ENCODE results near the gene DPEP2.
"Not testable (repeated sequence)": the region's sequence is repeated elsewhere in the genome, so short reads cannot be mapped to it uniquely, and the experiment has no call there.

Gene DPEP2

GRCh38 chr16:68037841-68038597 lies 38.7 kb upstream of the DPEP2 start:
- Histone ChIP-seq H4K5ac (ENCODE audit: low read length) (no peak overlapping the region), H3K27me3 (ENCODE audit: insufficient read depth, low read length, poor library complexity) (no peaks in the 10 kb centered on the region), H3K4ac (ENCODE audit: low read depth, low read length) (no peak overlapping the region), H4K8ac (ENCODE audit: low read depth, low read length) (no peak overlapping the region), H3K36me3 (ENCODE audit: control insufficient read depth, insufficient read depth, low read length) (no peaks in the 10 kb centered on the region), H3K79me2 (ENCODE audit: control insufficient read depth, insufficient read depth, low read length) (no peaks in the 10 kb centered on the region), H3K56ac (ENCODE audit: low read length) (no peak overlapping the region), H2BK120ac (ENCODE audit: low read depth, low read length) (no peak overlapping the region), H3K27ac (ENCODE audit: low read depth, low read length) (no peak overlapping the region), H2BK15ac (replicated peaks; ENCODE audit: low read depth) (no peak overlapping the region), H3K4me1 (ENCODE audit: control insufficient read depth, low read depth, low read length) (no peaks in the 10 kb centered on the region), H2BK5ac (ENCODE audit: low read length) (no peak overlapping the region), H3K4me2 (ENCODE audit: low read length) (no peak overlapping the region), H3K9ac (ENCODE audit: low read length) (no peak overlapping the region), H3K79me1 (ENCODE audit: low read length) (no peaks in the 10 kb centered on the region), H3K18ac (ENCODE audit: low read length) (no peak overlapping the region), H3K23ac (ENCODE audit: low read length) (no peak overlapping the region), H3K4me3 (ENCODE audit: low read length) (no peak overlapping the region), H2AK5ac (ENCODE audit: low read length) (no peak overlapping the region)
- no peak for DNase-seq
- no CpG with 5 or more reads among the region's 9 CpGs for WGBS (ENCODE audit: extremely low coverage, insufficient coverage, low lambda C conversion rate)

- WGBS (ENCODE audit: extremely low coverage, insufficient coverage, low lambda C conversion rate) = no CpG with 5 or more reads among the region's 2 CpGs
- Histone ChIP-seq H3K4me3 (ENCODE audit: low read length) (no peak overlapping the region), H3K9ac (ENCODE audit: low read length) (no peak overlapping the region), H2BK5ac (ENCODE audit: low read length) (no peak overlapping the region), H3K27me3 (ENCODE audit: insufficient read depth, low read length, poor library complexity) (no peaks in the 10 kb centered on the region), H3K4me1 (ENCODE audit: control insufficient read depth, low read depth, low read length) (no peaks in the 10 kb centered on the region), H2BK15ac (replicated peaks; ENCODE audit: low read depth) (no peak overlapping the region), H2AK5ac (ENCODE audit: low read length) (no peak overlapping the region), H2BK120ac (ENCODE audit: low read depth, low read length) (no peak overlapping the region), H3K4me2 (ENCODE audit: low read length) (no peak overlapping the region), H3K56ac (ENCODE audit: low read length) (no peak overlapping the region), H4K5ac (ENCODE audit: low read length) (no peak overlapping the region), H3K79me1 (ENCODE audit: low read length) (no peaks in the 10 kb centered on the region), H3K18ac (ENCODE audit: low read length) (no peak overlapping the region), H3K4ac (ENCODE audit: low read depth, low read length) (no peak overlapping the region), H3K79me2 (ENCODE audit: control insufficient read depth, insufficient read depth, low read length) (no peaks in the 10 kb centered on the region), H3K36me3 (ENCODE audit: control insufficient read depth, insufficient read depth, low read length) (no peaks in the 10 kb centered on the region), H4K8ac (ENCODE audit: low read depth, low read length) (no peak overlapping the region), H3K27ac (ENCODE audit: low read depth, low read length) (no peak overlapping the region), H3K23ac (ENCODE audit: low read length) (no peak overlapping the region)
- no peak for DNase-seq
Measured at GRCh38 chr16:68035227-68035626, 35.9 kb upstream of the DPEP2 start.

- H3K4ac ChIP-seq (ENCODE audit: low read depth, low read length) = no peak overlapping the region
- no peak overlapping the region for H3K23ac ChIP-seq (ENCODE audit: low read length)
- H3K4me3 ChIP-seq (ENCODE audit: low read length) = no peak overlapping the region
- H3K4me1 ChIP-seq (ENCODE audit: control insufficient read depth, low read depth, low read length) = no peaks in the 10 kb centered on the region
- H3K4me2 ChIP-seq (ENCODE audit: low read length) = no peak overlapping the region
- no peak overlapping the region for H3K18ac ChIP-seq (ENCODE audit: low read length)
- no peak overlapping the region for H2BK15ac ChIP-seq (replicated peaks; ENCODE audit: low read depth)
- no peak overlapping the region for H3K56ac ChIP-seq (ENCODE audit: low read length)
- H2BK120ac ChIP-seq (ENCODE audit: low read depth, low read length) = no peak overlapping the region
- no peaks in the 10 kb centered on the region for H3K79me2 ChIP-seq (ENCODE audit: control insufficient read depth, insufficient read depth, low read length)
- H2BK5ac ChIP-seq (ENCODE audit: low read length) = no peak overlapping the region
- H4K8ac ChIP-seq (ENCODE audit: low read depth, low read length) = no peak overlapping the region
- H3K27ac ChIP-seq (ENCODE audit: low read depth, low read length) = no peak overlapping the region
- H3K27me3 ChIP-seq (ENCODE audit: insufficient read depth, low read length, poor library complexity) = no peaks in the 10 kb centered on the region
- no peaks in the 10 kb centered on the region for H3K36me3 ChIP-seq (ENCODE audit: control insufficient read depth, insufficient read depth, low read length)
- no CpG with 5 or more reads among the region's 2 CpGs for WGBS (ENCODE audit: extremely low coverage, insufficient coverage, low lambda C conversion rate)
- DNase-seq = no peak
- H3K79me1 ChIP-seq (ENCODE audit: low read length) = no peaks in the 10 kb centered on the region
- H2AK5ac ChIP-seq (ENCODE audit: low read length) = no peak overlapping the region
- H4K5ac ChIP-seq (ENCODE audit: low read length) = no peak overlapping the region
- no peak overlapping the region for H3K9ac ChIP-seq (ENCODE audit: low read length)
Measured at GRCh38 chr16:68033101-68033500, 33.8 kb upstream of the DPEP2 start.

GRCh38 chr16:68031951-68032350 lies 32.7 kb upstream of the DPEP2 start:
- H3K23ac ChIP-seq (ENCODE audit: low read length) = no peak overlapping the region
- H3K4ac ChIP-seq (ENCODE audit: low read depth, low read length) = no peak overlapping the region
- DNase-seq = no peak
- H4K5ac ChIP-seq (ENCODE audit: low read length) = no peak overlapping the region
- H3K18ac ChIP-seq (ENCODE audit: low read length) = no peak overlapping the region
- H3K36me3 ChIP-seq (ENCODE audit: control insufficient read depth, insufficient read depth, low read length) = no peaks in the 10 kb centered on the region
- no peaks in the 10 kb centered on the region for H3K79me2 ChIP-seq (ENCODE audit: control insufficient read depth, insufficient read depth, low read length)
- no peak overlapping the region for H3K27ac ChIP-seq (ENCODE audit: low read depth, low read length)
- no peak overlapping the region for H2BK15ac ChIP-seq (replicated peaks; ENCODE audit: low read depth)
- WGBS (ENCODE audit: extremely low coverage, insufficient coverage, low lambda C conversion rate) = no CpG with 5 or more reads among the region's 2 CpGs
- H3K56ac ChIP-seq (ENCODE audit: low read length) = no peak overlapping the region
- no peak overlapping the region for H4K8ac ChIP-seq (ENCODE audit: low read depth, low read length)
- H3K79me1 ChIP-seq (ENCODE audit: low read length) = no peaks in the 10 kb centered on the region
- no peak overlapping the region for H2BK120ac ChIP-seq (ENCODE audit: low read depth, low read length)
- H3K4me1 ChIP-seq (ENCODE audit: control insufficient read depth, low read depth, low read length) = no peaks in the 10 kb centered on the region
- no peak overlapping the region for H2BK5ac ChIP-seq (ENCODE audit: low read length)
- H2AK5ac ChIP-seq (ENCODE audit: low read length) = no peak overlapping the region
- H3K4me3 ChIP-seq (ENCODE audit: low read length) = no peak overlapping the region
- no peak overlapping the region for H3K9ac ChIP-seq (ENCODE audit: low read length)
- H3K27me3 ChIP-seq (ENCODE audit: insufficient read depth, low read length, poor library complexity) = no peaks in the 10 kb centered on the region
- no peak overlapping the region for H3K4me2 ChIP-seq (ENCODE audit: low read length)

- DNase-seq; H3K23ac ChIP-seq (ENCODE audit: low read length); H3K4ac ChIP-seq (ENCODE audit: low read depth, low read length); H3K79me1 ChIP-seq (ENCODE audit: low read length); H3K56ac ChIP-seq (ENCODE audit: low read length); H3K9ac ChIP-seq (ENCODE audit: low read length); H2AK5ac ChIP-seq (ENCODE audit: low read length); H3K18ac ChIP-seq (ENCODE audit: low read length); H3K79me2 ChIP-seq (ENCODE audit: control insufficient read depth, insufficient read depth, low read length); H2BK5ac ChIP-seq (ENCODE audit: low read length); H3K4me1 ChIP-seq (ENCODE audit: control insufficient read depth, low read depth, low read length); H4K5ac ChIP-seq (ENCODE audit: low read length); H2BK120ac ChIP-seq (ENCODE audit: low read depth, low read length); H3K4me3 ChIP-seq (ENCODE audit: low read length); H3K27me3 ChIP-seq (ENCODE audit: insufficient read depth, low read length, poor library complexity); H3K4me2 ChIP-seq (ENCODE audit: low read length); H3K36me3 ChIP-seq (ENCODE audit: control insufficient read depth, insufficient read depth, low read length); H3K27ac ChIP-seq (ENCODE audit: low read depth, low read length); H4K8ac ChIP-seq (ENCODE audit: low read depth, low read length); H2BK15ac ChIP-seq (replicated peaks; ENCODE audit: low read depth): not testable (repeated sequence)
- WGBS (ENCODE audit: extremely low coverage, insufficient coverage, low lambda C conversion rate) = no CpG with 5 or more reads among the region's 6 CpGs
Measured at GRCh38 chr16:68030108-68030507, 30.8 kb upstream of the DPEP2 start.

- DNase-seq = no peak
- no peak overlapping the region for H3K4me3 ChIP-seq (ENCODE audit: low read length)
- H3K36me3 ChIP-seq (ENCODE audit: control insufficient read depth, insufficient read depth, low read length) = no peaks in the 10 kb centered on the region
Measured at GRCh38 chr16:68028996-68029395, 29.7 kb upstream of the DPEP2 start.

More at GRCh38 chr16:68028996-68029395, 29.7 kb upstream of the DPEP2 start:
- Histone ChIP-seq H3K27me3 (ENCODE audit: insufficient read depth, low read length, poor library complexity) (no peaks in the 10 kb centered on the region), H3K23ac (ENCODE audit: low read length) (no peak overlapping the region), H3K27ac (ENCODE audit: low read depth, low read length) (no peak overlapping the region), H3K4ac (ENCODE audit: low read depth, low read length) (no peak overlapping the region), H2BK120ac (ENCODE audit: low read depth, low read length) (no peak overlapping the region), H3K4me2 (ENCODE audit: low read length) (no peak overlapping the region), H2BK5ac (ENCODE audit: low read length) (no peak overlapping the region), H4K5ac (ENCODE audit: low read length) (no peak overlapping the region), H3K79me1 (ENCODE audit: low read length) (no peaks in the 10 kb centered on the region), H4K8ac (ENCODE audit: low read depth, low read length) (no peak overlapping the region), H3K9ac (ENCODE audit: low read length) (no peak overlapping the region), H3K18ac (ENCODE audit: low read length) (no peak overlapping the region), H3K79me2 (ENCODE audit: control insufficient read depth, insufficient read depth, low read length) (no peaks in the 10 kb centered on the region), H2BK15ac (replicated peaks; ENCODE audit: low read depth) (no peak overlapping the region), H3K4me1 (ENCODE audit: control insufficient read depth, low read depth, low read length) (no peaks in the 10 kb centered on the region), H2AK5ac (ENCODE audit: low read length) (no peak overlapping the region), H3K56ac (ENCODE audit: low read length) (no peak overlapping the region)
- WGBS (ENCODE audit: extremely low coverage, insufficient coverage, low lambda C conversion rate) = no CpG with 5 or more reads among the region's 3 CpGs

Data from mesendoderm (in vitro differentiated cells).